B cell (primary cell): ENCODE measurements around the gene VAC14. TPM values are rescaled to one million over a fixed set of nuclear protein-coding genes. Genes with fewer than 3 reads are reported as not detected.

Experiments used
- ATAC-seq: fragments of 200-7000 bp; cut with Tn5 transposase; one replicate; pipeline ENCODE4 v1.10.0; 2021; ENCODE audit warnings: low read depth, mild to moderate bottlenecking, moderate number of reproducible peaks, moderate library complexity
- CTCF ChIA-PET: fragments of 350-600 bp; sonication (Branson Sonifier 250); formaldehyde crosslinking; loops from one replicate; lab custom pipeline; 2021; ENCODE audit warnings: antibody characterized with exemption, inconsistent platforms; lab: Charles Lee
- POLR2A ChIA-PET: fragments of 350-600 bp; sonication (Branson Sonifier 250); formaldehyde crosslinking; loops from one replicate; lab custom pipeline; 2021; ENCODE audit warnings: antibody characterized with exemption; lab: Charles Lee
- DNase-seq: peaks from one replicate; pipeline ENCODE4 v3.0.0; 2013
- H2AFZ ChIP-seq: 2 replicates; pipeline ENCODE4 v1.6.1; 2012; ENCODE audit warnings: mild to moderate bottlenecking, low read depth, low read length; ENCODE audit not compliant: insufficient read depth, poor library complexity, severe bottlenecking
- H3K27ac ChIP-seq, 2 donors: 1 replicate in 1 of 2; 2 replicates in 1 of 2; pipeline ENCODE4 v1.5.1; 2012 to 2013; ENCODE audit warnings: low read length in 2 of 2, mild to moderate bottlenecking in 2 of 2, moderate library complexity in 1 of 2
- H3K27me3 ChIP-seq, 4 experiments: fragments of 200-600 bp in 1 of 4; sonication (generic) in 1 of 4; replicated peaks in 1 of 4; 1 replicate in 2 of 4; 2 replicates in 2 of 4; pipeline versions ENCODE4 v1.6.1 to v1.7.0; 2013 to 2016; ENCODE audit warnings: low read length in 3 of 4, mild to moderate bottlenecking in 2 of 4, mixed read lengths in 1 of 4, moderate library complexity in 1 of 4; ENCODE audit not compliant: insufficient read depth in 4 of 4, control insufficient read depth in 3 of 4; ENCODE audit errors: control extremely low read depth in 1 of 4
- H3K36me3 ChIP-seq, 2 experiments: replicated peaks in 1 of 2; 1 replicate in 1 of 2; 2 replicates in 1 of 2; pipeline versions ENCODE4 v1.6.1 to v1.7.1; 2013; ENCODE audit warnings: low read length in 1 of 2; ENCODE audit not compliant: insufficient read depth in 2 of 2, control insufficient read depth in 1 of 2; ENCODE audit errors: control extremely low read depth in 1 of 2, extremely low read depth in 1 of 2
- H3K4me1 ChIP-seq, 2 donors: fragments of 200-600 bp in 1 of 2; sonication (generic) in 1 of 2; 1 replicate in 1 of 2; 2 replicates in 1 of 2; pipeline versions ENCODE4 v1.5.1 to v1.6.1; 2013 to 2017; ENCODE audit warnings: low read length in 2 of 2; ENCODE audit not compliant: control insufficient read depth in 2 of 2, insufficient read depth in 2 of 2
- H3K4me2 ChIP-seq: replicated peaks from 2 replicates; pipeline ENCODE3; 2012; ENCODE audit warnings: mild to moderate bottlenecking, low read depth, low read length; ENCODE audit not compliant: poor library complexity, severe bottlenecking
- H3K4me3 ChIP-seq, 5 experiments: fragments of 200-600 bp in 1 of 5; sonication (generic) in 1 of 5; 1 replicate in 3 of 5; 2 replicates in 2 of 5; pipeline versions ENCODE4 v1.5.1 to v1.7.0; 2011 to 2016; ENCODE audit warnings: low read length in 4 of 5, mild to moderate bottlenecking in 4 of 5, low read depth in 2 of 5, control low read depth in 1 of 5, moderate library complexity in 1 of 5; ENCODE audit not compliant: insufficient read depth in 1 of 5; ENCODE audit errors: control extremely low read depth in 1 of 5, extremely low read depth in 1 of 5
- H3K79me2 ChIP-seq: fragments of 200-600 bp; sonication (generic); one replicate; pipeline ENCODE4 v1.6.0; 2016; ENCODE audit warnings: low read length; ENCODE audit not compliant: control insufficient read depth, insufficient read depth
- H3K9ac ChIP-seq: fragments of 200-600 bp; sonication (generic); 2 replicates; pipeline ENCODE4 v1.6.1; 2017; ENCODE audit warnings: mild to moderate bottlenecking, low read length, moderate library complexity
- H3K9me3 ChIP-seq, 3 donors: one replicate each; pipeline versions ENCODE4 v1.6.1 to v1.7.1; 2013; ENCODE audit warnings: low read length in 2 of 3; ENCODE audit not compliant: control insufficient read depth in 2 of 3, insufficient read depth in 1 of 3; ENCODE audit errors: control extremely low read depth in 1 of 3
- H4K20me1 ChIP-seq: 2 replicates; pipeline ENCODE4 v1.6.0; 2012; ENCODE audit warnings: mild to moderate bottlenecking, low read length; ENCODE audit not compliant: insufficient read depth, control insufficient read depth, poor library complexity, severe bottlenecking
- H3K27ac Mint-ChIP-seq: one replicate; pipeline ENCODE4 v1.8.0; 2021; ENCODE audit warnings: mixed read lengths
- H3K27me3 Mint-ChIP-seq: one replicate; pipeline ENCODE4 v1.8.0; 2021; ENCODE audit warnings: mixed read lengths
- H3K4me1 Mint-ChIP-seq: one replicate; pipeline ENCODE4 v1.8.0; 2021; ENCODE audit warnings: mixed read lengths
- H3K4me3 Mint-ChIP-seq: one replicate; pipeline ENCODE4 v1.8.0; 2021; ENCODE audit warnings: mixed read lengths
- H3K9me3 Mint-ChIP-seq: one replicate; pipeline ENCODE4 v1.8.0; 2022; ENCODE audit warnings: mixed read lengths; ENCODE audit not compliant: insufficient read depth
- CTCF ChIP-seq: fragments of 200-600 bp; IDR thresholded peaks from one replicate; pipeline ENCODE4 v1.8.0; 2022; ENCODE audit warnings: antibody characterized with exemption, mild to moderate bottlenecking
- EZH2 ChIP-seq: IDR thresholded peaks from 2 replicates; pipeline ENCODE4 v1.6.1; 2012; ENCODE audit warnings: borderline replicate concordance, low read depth, mild to moderate bottlenecking, moderate library complexity, low read length; ENCODE audit not compliant: insufficient read depth, poor library complexity, severe bottlenecking
- WGBS: methylation state at CpG from one replicate; pipeline ENCODE4 v1.1.5; 2013; ENCODE audit warnings: missing lambda C conversion rate; ENCODE audit not compliant: insufficient coverage; 5-methylcytosine and 5-hydroxymethylcytosine counted together
- intact Hi-C: fragments of 100-400 bp; cut with micrococcal nuclease; formaldehyde crosslinking; loops from one replicate; pipeline ENCODE4 v1.10.0; 2022
- polyA plus RNA-seq: library from polyadenylated mRNA; depleted of rRNA; stranded (reverse); fragments of >200 nt; gene quantifications from 2 replicates; pipeline ENCODE4 v1.2.3, GENCODE V29; 2012
- total RNA-seq, 2 donors: library from RNA; stranded (reverse); fragments of 120-200 nt in 1 of 2; gene quantifications; 1 replicate in 1 of 2; 2 replicates in 1 of 2; pipeline versions ENCODE4 v1.2.3 to v1.2.4, GENCODE V29; 2013 to 2022

Gene VAC14
- total and polyA plus RNA-seq, 2 donors (not counting 1 experiment from before 2014, with no cell fraction given), result 42.6 to 64.7 TPM

GRCh38 chr16:70665113-70665694 is 135.8 kb downstream of the VAC14 start:
- Histone ChIP-seq H3K4me2 (no peak overlapping the region), H3K9ac (no peak overlapping the region), H3K27me3 (no peaks in the 10 kb centered on the region), H3K27ac (no peak overlapping the region), H2AFZ (no peak overlapping the region), H4K20me1 (no peaks in the 10 kb centered on the region), H3K4me3 (no peak overlapping the region), H3K36me3 (no peaks in the 10 kb centered on the region), H3K79me2 (no peaks in the 10 kb centered on the region), H3K4me1 (no peaks in the 10 kb centered on the region), H3K9me3 (no peaks in the 10 kb centered on the region)
- 99% methylated on average over 10 of the region's 14 CpGs for WGBS
- Mint-ChIP-seq H3K27ac (no peak overlapping the region), H3K27me3 (no peaks in the 10 kb centered on the region), H3K4me3 (no peak overlapping the region), H3K9me3 (no peaks in the 10 kb centered on the region), H3K4me1 (no peaks in the 10 kb centered on the region)
- TF ChIP-seq EZH2 (no peak), CTCF (no peak)
- CTCF ChIA-PET, result no interaction called here
- POLR2A ChIA-PET, result no interaction called here
- DNase-seq (no peak), ATAC-seq (no peak)
- intact Hi-C loops, result no loop called here

- no peaks in the 10 kb centered on the region for H3K9me3 Mint-ChIP-seq
- POLR2A ChIA-PET, result no interaction called here
- no peaks in the 10 kb centered on the region for H3K27me3 Mint-ChIP-seq
- no peak overlapping the region for H3K27ac ChIP-seq
- ATAC-seq (no peak), DNase-seq (no peak)
- H3K4me3 Mint-ChIP-seq, result no peak overlapping the region
- intact Hi-C loops, result no loop called here
- H3K4me2 ChIP-seq, result no peak overlapping the region
- no peak for TF ChIP-seq CTCF
- no peak for TF ChIP-seq EZH2
- H3K4me1 ChIP-seq, result no peaks in the 10 kb centered on the region
- no peaks in the 10 kb centered on the region for H3K79me2 ChIP-seq
- CTCF ChIA-PET, result no interaction called here
- H3K4me1 Mint-ChIP-seq, result no peaks in the 10 kb centered on the region
- no peaks in the 10 kb centered on the region for H3K36me3 ChIP-seq
- no peak overlapping the region for H3K4me3 ChIP-seq
- H4K20me1 ChIP-seq, result no peaks in the 10 kb centered on the region
- H3K9me3 ChIP-seq, result no peaks in the 10 kb centered on the region
- H3K9ac ChIP-seq, result no peak overlapping the region
- no peak overlapping the region for H2AFZ ChIP-seq
- WGBS, result 96% methylated on average over 39 of the region's 39 CpGs
- no peak overlapping the region for H3K27ac Mint-ChIP-seq
- H3K27me3 ChIP-seq, result no peaks in the 10 kb centered on the region
Measured at GRCh38 chr16:70664325-70665112, 136.4 kb downstream of the VAC14 start.
